ENCODE measurements around the gene GPR180.
A peak's percentile ranks its signal among the peaks of the same experiment; 100 is the strongest.

Gene GPR180

DNA sequence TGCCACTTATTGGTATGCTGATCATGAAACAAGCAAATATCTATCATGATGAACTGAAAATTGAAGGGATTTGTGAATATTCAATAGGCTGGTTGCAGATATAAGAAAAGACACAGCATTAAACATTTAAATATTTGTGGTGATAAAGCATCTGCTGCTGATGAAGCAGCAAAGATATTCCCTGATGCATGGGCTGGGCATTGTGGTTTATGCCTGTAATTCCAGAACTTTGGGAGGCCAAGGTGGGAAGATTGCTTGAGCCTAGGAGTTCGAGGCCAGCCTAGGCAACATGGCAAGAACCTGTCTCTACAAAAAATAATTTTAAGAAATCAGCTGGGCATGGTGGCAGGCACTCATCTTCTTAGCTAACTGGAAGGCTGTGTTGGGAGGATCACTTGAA is 54.5 kb downstream of the GPR180 start:
- DNase-seq (ENCODE audit: low read depth): no peak

GRCh38 chr13:94656766-94657165 is 55.1 kb downstream of the GPR180 start:
- no peak for DNase-seq (ENCODE audit: low read depth)

DNA sequence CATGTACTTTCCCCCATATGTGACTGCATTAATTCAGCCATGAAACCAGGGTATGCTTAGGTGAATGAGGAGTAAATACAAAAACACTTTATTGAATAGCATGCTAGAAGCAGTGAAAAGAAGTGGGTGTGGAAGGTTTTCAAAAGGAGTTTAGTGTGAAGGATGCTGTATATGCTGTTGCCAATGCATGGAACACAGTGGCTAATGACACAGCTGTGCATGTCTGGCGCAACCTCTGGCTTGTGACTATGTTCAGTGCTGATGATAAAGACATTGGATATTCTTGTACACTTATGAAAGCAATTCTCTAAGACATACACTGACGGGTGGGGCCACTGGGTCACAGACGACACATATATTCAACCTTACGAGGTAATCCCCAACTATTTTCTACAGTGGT is 55.5 kb downstream of the GPR180 start:
- no peak for DNase-seq (ENCODE audit: low read depth)

- DNase-seq (ENCODE audit: low read depth): no peak
Observed at GRCh38 chr13:94658926-94659597, 57.4 kb downstream of the GPR180 start.

GRCh38 chr13:94659598-94659946 is 57.9 kb downstream of the GPR180 start:
- no peak for DNase-seq (ENCODE audit: low read depth)

DNA sequence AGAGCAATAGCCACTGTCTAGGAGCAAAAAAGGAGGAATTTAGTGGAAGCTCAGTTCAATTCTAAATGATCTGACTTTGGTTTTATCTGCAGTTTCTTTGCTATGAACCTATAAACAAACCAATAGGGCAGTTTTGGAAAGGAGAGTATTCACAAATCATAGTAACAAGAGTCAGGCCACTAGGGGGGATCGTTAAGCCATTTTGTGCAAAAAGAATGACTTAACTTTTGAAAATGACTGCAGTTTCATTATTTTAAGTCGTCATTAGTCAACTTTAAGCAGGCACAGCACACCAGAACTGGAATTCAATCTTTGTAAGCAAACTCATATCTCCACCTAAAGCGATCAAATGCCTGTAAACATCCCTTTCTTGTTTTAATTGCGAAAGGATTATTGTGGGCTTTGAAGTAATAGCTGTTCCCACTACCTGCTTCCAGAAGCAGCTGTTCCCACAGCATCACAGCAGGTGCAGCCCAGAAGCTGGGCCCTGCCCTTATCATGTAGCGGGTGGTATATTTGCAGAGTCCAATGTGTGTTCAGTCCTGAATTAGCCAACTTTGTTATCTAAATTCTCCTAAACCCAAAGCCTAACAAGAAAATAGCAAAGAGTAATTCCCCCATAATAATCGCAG is 59.2 kb downstream of the GPR180 start:
- no peak for DNase-seq (ENCODE audit: low read depth)

- DNase-seq (ENCODE audit: low read depth): no peak
Observed at GRCh38 chr13:94661406-94661805, 59.7 kb downstream of the GPR180 start.

- DNase-seq (ENCODE audit: low read depth): no peak
Observed at GRCh38 chr13:94662274-94662945, 60.8 kb downstream of the GPR180 start.

DNA sequence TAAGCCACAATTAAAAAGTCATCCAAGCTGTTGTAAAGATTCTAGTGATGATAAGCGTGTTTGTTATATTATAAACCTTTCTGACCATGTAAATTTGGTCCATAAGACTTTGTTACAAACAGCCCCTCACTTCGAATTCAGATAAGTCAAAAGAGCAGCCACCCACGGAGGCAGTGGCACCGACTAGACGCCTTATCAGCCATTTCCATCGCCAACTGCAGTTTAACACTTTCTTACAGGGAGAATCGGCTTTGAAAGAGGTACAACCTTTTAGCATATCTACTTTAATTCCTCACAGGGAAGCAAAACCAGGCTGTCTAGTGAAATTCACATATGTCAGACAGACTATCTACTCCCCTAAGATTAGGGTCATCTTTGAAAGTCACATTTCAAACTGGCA is 63.2 kb downstream of the GPR180 start:
- no peak for DNase-seq (ENCODE audit: low read depth)

GRCh38 chr13:94666065-94666464 is 64.4 kb downstream of the GPR180 start:
- no peak for DNase-seq (ENCODE audit: low read depth)

GRCh38 chr13:94667190-94667589 is 65.5 kb downstream of the GPR180 start:
- no peak for DNase-seq (ENCODE audit: low read depth)

DNA sequence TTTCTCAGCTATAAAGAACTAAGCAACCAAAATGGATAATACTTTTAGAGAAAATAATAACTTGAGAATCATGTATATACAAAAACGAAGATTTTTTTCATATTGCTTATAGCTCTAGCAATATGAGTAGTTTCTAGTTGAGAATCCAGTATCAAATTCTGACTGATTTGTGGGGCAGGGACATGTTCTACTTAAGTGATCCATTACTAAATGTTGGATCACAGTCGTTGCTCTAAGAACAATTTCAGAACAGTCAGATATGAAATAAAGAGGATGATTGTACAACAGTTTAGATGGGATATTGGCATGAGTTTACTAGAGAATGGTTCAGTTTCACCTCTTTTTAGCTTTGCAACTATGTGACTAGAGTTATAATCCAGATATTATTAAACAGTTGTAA is 70.7 kb downstream of the GPR180 start:
- no peak for DNase-seq (ENCODE audit: low read depth)

GRCh38 chr13:94673851-94674250 is 72.2 kb downstream of the GPR180 start:
- no peak for DNase-seq (ENCODE audit: low read depth)

GRCh38 chr13:94674609-94675348 is 73.1 kb downstream of the GPR180 start:
- DNase-seq (ENCODE audit: low read depth): peak; percentile 38

DNA sequence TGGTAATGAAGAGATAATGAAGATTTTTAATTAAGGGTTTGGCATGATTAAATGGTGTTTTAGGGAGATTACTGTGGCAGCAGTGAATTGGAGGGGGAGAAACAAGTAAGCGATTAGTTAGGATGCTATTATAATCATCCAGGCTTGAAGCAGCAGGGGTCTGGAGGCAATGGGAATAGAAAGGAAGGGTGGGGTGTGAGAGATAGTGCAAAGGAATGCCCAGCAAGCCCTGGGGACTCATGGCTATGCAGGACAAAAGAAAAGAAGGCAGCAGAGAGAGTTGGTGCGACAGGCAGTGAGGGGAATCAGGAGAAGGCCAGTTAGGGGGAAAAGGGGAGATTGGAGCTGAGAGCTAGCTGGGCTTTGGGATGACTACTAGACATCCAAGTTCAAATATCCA is 76.1 kb downstream of the GPR180 start:
- no peak for DNase-seq (ENCODE audit: low read depth)

- no peak for DNase-seq (ENCODE audit: low read depth)
Observed at GRCh38 chr13:94678845-94679244, 77.2 kb downstream of the GPR180 start.

DNA sequence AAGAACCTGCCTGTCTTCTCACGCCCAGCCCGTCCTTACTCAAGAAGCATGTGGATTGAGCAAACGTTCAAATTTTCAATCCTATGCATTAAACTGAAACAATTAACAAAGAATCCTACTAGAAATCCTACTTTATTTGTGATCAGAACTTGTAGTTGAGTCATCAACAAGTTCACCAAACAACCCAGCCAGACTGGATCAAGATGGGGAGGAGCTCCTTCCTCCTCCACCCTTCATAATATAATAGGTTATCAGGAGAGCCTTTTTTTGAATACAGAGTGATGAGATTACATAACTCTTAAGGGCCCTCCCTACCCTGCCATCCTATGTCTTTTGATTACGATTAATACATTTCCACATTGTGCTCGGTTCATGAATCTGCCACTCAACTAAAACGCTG is 78.0 kb downstream of the GPR180 start:
- no peak for DNase-seq (ENCODE audit: low read depth)

DNA sequence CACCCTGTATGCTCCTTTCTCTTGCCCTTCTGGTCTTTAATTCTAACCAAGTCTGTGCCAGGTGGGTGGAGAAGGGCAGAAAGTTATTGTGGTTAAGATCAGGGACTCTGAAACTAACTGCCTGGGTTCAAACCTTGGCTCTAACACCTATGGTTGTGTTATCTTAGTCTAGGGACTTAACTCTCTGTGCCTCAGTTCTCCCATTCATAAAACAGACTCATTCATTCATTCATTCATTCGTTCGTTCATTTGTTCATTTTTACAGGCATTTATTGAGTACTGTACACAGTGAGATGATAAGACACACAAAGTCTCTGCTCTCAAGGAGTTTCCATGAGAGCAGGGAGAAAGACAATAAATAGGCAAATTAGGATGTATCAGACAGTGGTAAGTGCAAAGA is 80.6 kb downstream of the GPR180 start:
- DNase-seq (ENCODE audit: low read depth): no peak

- DNase-seq (ENCODE audit: low read depth): no peak
Observed at GRCh38 chr13:94683409-94683808, 81.8 kb downstream of the GPR180 start.
